GM21717 (cell line): ENCODE data around the gene CFAP410.
"Not testable (repeated sequence)": the region's sequence is repeated elsewhere in the genome, so short reads cannot be mapped to it uniquely, and the experiment has no call there.

Experiments
- ATAC-seq: cut with Tn5 transposase; IDR thresholded peaks from one replicate; pipeline ENCODE4 v1.9.1; 2021; ENCODE audit warnings: mild to moderate bottlenecking, moderate library complexity; ENCODE audit not compliant: unreplicated experiment

The CFAP410 gene

DNA sequence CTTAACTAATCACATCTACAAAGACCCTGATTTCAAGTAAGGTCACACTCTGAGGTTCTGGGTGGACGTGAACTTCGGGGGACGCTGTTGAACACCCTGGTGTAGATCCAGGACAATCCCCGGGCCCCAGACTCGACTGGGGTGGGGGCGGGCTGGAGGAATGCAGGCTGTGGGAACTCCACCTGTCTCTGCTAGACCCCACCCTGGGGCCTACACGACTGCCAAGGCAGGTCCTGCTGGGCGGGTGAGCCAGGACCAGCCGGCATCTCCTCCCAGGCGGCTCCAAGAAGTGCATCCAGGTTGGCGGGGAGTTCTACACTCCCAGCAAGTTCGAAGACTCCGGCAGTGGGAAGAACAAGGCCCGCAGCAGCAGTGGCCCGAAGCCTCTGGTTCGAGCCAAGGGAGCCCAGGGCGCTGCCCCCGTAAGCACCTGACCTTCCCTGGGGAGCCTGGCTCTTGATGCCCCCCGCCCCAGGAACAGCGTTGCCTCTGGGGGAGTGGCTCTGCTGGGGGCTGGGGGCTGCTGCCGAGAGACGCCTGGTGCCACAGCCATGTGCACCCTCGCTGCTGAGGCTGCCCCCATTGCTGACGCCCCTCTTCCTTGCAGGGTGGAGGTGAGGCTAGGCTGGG, 49.7 kb downstream of the CFAP410 start:
- ATAC-seq = no peak

DNA sequence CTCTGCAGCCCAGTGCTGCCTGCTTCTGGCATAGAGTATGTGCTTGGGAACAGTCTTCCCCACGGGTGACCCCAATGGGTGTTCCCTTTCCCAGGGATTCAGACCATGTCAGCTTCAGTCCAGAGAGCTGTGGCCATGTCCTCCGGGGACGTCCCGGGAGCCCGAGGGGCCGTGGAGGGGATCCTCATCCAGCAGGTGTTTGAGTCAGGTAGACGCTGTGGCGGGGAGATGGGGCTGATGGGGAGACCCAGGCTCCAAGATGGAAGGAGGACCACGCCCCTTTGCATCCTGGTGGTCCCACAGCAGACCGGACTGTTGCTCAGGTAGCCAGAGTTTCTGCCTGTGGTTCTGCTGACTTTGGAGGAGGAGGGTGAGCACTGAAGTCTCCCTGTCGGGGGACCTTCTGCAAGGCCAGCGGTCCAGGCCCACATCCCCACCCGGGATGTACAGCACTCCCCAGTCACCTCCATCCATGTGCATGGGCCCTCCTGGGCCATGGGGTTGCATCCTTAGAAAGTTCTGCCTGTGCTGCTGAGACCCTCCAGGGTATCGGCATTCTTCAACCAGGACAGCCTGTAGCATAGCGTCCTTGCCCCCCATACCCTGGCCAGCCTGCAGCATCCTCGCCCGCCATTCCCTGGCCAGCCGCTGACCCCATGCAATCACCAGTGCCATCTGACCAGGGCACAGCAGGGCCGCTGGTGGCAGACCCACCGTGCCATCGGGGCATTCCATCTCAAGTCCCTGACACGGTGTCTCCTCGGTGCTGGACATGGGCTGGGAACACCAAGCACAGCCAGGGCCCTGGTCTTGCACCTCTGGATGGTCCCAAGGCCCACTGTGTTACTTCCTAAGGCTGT, 50.7 kb downstream of the CFAP410 start:
- no peak for ATAC-seq

DNA sequence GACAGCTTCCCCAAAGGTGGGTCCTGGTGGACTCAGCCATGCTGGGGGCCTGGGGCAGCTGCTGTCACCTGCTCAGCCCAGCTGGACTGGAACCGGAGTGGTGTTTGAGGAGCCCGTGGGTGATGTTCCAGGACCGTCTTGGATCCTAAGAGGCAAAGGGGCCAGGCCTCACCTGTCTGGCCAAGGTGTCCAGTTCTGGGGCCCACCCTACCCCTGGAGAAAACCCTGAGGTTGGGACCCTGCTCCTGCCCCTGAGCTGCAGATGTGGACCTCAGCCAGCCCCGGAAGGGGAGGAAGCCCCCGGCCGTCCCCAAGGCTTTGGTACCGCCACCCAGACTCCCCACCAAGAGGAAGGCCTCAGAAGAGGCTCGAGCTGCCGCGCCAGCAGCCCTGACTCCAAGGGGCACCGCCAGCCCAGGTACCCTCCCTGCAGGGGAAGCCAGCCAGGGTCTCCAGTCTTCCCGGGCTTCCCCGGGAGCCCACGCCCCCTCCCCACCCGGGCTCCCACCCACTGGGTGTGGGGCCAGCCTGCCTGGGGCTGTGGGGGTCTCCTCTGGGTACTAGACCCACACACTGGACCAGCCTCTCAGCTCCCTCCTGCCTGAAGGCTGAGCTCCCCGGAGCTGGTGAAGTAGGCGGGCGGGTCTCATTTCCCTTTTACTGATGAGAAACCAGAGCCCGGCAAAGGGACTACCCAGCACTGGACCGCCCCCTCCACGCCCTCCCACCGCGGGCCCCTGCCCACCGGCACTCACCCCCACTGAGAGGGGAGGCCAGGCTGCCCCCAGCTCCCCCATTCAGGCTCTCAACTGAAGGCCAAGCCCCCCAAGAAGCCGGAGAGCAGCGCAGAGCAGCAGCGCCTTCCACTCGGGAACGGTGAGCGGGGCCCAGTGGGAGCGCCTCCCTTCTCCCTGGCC, 52.2 kb downstream of the CFAP410 start:
- no peak for ATAC-seq

DNA sequence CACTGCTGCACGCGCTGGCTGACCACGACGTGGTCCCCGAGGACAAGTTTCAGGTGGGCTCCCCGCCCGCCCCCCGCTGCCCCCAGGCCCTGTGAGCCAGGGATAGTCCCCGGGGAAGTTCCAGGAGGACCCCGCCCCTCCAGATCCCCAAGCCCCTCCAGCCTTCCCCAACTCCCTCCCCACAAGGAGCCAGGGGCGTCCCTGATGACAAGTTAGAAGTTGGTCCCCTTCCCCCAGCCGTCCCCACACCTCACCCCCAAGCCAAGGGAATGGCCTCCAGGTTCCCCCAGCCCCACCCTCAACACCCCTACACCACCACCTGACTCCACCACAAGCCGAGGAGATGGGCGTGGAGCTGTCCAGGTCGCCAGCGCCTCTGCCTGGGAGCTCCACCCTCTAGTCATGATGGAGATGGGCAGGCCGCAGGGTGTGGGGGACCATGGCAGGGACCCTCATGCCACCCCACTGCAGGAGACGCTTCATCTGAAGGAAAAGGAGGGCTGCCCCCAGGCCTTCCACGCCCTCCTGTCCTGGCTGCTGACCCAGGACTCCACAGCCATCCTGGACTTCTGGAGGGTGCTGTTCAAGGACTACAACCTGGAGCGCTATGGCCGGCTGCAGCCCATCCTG, 53.0 kb downstream of the CFAP410 start:
- ATAC-seq = no peak

DNA sequence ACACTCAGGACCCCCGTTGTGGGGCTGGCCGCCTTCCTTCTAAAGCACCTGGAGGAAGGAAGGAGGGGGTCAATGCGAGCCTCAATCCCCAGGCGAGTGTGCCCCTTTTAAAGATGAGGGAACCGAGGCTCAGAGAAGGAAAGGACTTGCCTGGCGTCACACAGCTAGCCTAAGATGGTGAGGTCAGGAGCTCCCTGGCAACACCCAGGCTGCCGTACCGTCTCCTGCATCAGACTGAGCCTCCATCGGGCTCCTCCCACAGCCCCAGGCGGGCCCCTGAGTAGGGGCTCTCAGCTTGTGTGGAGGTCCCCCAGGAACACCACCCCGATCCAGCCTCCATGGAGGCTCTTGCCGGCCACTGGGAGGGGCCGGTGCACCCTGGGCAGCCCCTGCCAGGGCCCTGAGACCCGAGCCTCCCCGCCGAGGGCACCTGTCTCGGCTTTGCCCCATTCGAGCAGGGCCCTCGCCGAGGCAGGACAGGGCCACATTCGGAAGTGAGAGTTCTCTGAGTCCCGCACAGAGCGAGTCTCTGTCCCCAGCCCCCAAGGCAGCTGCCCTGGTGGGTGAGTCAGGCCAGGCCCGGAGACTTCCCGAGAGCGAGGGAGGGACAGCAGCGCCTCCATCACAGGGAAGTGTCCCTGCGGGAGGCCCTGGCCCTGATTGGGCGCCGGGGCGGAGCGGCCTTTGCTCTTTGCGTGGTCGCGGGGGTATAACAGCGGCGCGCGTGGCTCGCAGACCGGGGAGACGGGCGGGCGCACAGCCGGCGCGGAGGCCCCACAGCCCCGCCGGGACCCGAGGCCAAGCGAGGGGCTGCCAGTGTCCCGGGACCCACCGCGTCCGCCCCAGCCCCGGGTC, 53.8 kb downstream of the CFAP410 start, which contains the start of gene AIRE:
Gene AIRE (plus strand): TSS at position 739 of the 855 bp plus-strand sequence. CDS start 131 bp downstream, outside the sequence.
- ATAC-seq = no peak

DNA sequence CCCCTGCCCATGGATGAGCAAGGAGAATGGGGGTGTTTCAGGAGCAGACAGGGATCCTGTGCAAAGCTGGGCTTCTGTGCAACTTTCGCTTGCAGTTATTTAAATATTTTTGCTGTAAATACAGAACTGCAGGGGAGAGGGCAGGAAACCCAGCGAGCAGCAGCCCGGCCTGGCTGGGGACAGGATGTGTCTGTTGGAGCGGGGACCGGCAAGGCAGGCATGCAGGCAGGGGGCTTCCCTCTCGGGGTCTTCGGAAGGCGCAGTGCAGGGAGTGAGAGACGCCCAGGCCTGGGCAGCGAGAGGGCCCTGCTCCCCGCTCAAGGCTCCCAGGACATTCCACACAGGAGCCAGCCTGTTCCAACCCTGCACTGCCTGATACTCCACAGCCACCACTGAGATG, 55.2 kb downstream of the CFAP410 start:
- ATAC-seq = no peak

DNA sequence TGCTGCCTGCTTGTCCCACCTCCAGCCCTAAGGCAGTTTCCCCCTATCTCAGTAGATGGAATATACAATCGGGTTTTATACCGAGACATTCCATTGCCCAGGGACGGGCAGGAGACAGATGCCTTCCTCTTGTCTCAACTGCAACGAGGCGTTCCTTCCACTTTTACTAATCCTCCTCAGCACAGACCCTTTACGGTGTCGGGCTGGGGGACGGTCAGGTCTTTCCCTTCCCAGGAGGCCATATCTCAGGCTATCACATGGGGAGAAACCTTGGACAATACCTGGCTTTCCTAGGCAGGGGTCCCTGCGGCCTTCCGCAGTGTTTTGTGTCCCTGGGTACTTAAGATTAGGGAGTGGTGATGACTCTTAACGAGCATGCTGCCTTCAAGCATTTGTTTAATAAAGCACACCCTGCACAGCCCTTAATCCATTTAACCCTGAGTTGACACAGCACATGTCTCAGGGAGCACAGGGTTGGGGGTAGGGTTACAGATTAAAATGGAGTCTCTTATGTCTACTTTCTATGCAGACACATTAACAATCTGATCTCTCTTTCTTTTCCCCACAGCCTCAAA, 55.9 kb downstream of the CFAP410 start:
- ATAC-seq = not testable (repeated sequence)

DNA sequence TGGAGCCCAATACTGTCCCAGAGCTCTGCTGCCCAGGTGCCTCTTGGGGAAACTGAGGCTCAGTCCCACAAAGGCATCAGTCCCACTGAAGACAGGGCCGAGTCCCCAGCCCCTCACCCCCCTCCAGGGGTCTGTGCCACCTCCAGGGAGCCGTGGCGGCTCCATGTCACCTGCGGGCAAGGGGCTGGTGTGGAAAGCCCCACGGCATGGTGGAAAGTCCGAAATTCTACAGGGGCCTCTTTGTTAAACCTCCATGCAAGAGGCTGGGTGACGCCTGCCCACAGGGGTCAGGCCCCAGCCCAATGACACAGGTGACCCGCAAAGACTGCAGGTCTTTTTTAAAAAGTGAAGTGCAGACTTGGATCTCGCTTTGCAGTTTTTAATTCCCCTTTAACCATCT, 56.8 kb downstream of the CFAP410 start:
- ATAC-seq = no peak

DNA sequence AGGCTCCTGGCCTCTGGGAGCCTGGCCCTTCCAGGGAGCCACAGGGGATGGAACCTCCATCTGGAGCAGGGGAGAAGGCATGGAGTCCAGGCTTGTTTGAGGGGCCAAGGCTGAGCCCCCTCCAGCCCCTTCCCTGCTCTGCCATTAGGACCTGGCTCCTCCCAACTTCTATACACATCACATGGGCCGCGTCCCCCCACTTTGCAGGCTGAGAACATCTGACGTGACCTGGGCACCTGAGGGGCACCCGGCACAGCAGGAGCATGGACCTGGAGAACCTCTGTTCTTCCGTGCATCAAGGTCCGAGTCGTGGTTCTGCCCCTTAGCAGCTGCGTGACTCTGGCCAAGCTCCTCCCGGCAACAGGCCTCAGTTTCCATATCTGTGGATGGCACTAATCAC, 57.4 kb downstream of the CFAP410 start:
- ATAC-seq = no peak

DNA sequence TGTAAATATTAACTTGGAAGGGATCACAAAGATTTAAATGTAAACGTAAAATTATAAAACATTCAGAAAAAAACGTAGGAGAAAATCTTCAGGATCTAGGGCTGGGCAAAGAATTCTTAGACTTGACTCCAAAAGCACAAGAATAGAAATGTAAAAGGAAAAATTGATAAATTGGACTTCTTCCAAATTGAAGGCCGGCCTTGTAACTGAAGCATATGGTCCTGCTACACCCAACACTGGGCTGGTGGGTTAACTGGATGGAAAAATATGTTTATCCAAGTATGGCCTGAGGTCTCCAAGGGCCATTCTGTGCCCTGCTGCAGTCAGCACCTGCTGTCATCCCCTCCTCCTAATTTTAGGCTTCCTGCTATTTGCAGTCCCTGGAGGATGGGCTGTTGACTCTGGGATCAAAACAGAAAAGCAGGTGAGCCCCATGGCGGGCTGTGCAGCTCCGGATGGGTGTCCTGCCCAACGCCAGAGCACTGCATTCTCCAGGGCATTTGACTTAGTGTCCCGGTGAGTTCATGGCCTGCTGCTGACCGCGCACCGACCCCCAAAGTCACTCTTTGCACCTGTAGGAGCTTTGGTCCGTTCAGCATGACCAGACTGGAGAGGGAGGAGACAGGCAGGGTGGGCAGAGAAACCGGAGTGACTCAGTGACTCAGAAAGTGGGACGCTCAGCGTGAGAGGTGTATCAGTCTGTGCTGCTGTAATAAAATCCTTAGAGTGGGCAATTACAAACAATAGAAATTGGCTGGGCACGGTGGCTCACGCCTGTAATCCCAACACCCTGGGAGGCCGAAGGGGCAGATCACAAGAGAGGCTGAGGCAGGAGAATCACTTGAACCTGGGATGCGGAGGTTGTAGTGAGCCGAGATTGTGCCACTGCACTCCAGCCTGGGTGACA, 59.6 kb downstream of the CFAP410 start:
- no peak for ATAC-seq
